Measurements from ENCODE around the gene IPO4. TPM values are rescaled to one million over a fixed set of nuclear protein-coding genes. Genes with fewer than 3 reads are reported as not detected.

Gene IPO4
- total RNA-seq, 1 donor from 2014 or later, result 80.3 TPM

GRCh38 chr14:24232121-24232644 is 43.6 kb upstream of the IPO4 start, which contains the start of gene NEDD8:
Gene NEDD8, minus strand, starts transcription at chr14:24232367. Its CDS starts 100 bp downstream, at chr14:24232267.
- Mint-ChIP-seq H3K36me3 (ENCODE audit: low read depth) (peaks cover 47% of the 10 kb centered on the region), H3K27me3 (no peaks in the 10 kb centered on the region), H3K4me1 (peaks cover 43% of the 10 kb centered on the region), H3K9me3 (no peaks in the 10 kb centered on the region), H3K27ac (peak within 1 kb of the TSS; percentile 94), H3K4me3 (peak within 1 kb of the TSS; percentile 99)
- ChIA-PET CTCF (no interaction called here), POLR2A (interaction anchor here (0.6 to 4.4 kb wide), 10 partner anchors 10 to 85 kb away, joined by 3 to 48 read pairs (median 6); partner anchors contain the start of genes CHMP4A, IRF9, MDP1 and PSME2)
- no peak for TF ChIP-seq CTCF (IDR thresholded peaks at IDR 0.05)
- ATAC-seq (ENCODE audit: low read depth), result peak; percentile 88
- DNase-seq, result no peak
- intact Hi-C loops (cut with micrococcal nuclease), result loop anchor here (1.0 to 5.0 kb wide), 9 partner anchors 10 to 199 kb away; partner anchors contain the start of genes DCAF11, DHRS1, IPO4 and MDP1

GRCh38 chr14:24231263-24232120 is 42.9 kb upstream of the IPO4 start:
- H3K9me3 Mint-ChIP-seq, result no peaks in the 10 kb centered on the region
- peaks cover 45% of the 10 kb centered on the region for H3K4me1 Mint-ChIP-seq
- intact Hi-C loops (cut with micrococcal nuclease), result loop anchor here (1.0 to 5.0 kb wide), 9 partner anchors 11 to 200 kb away; partner anchors contain the start of genes DCAF11, DHRS1, IPO4 and MDP1
- H3K27me3 Mint-ChIP-seq, result no peaks in the 10 kb centered on the region
- peak overlapping the region; percentile 99 for H3K4me3 Mint-ChIP-seq
- ChIA-PET CTCF (interaction anchor here (0.9 to 1.0 kb wide), 3 partner anchors 70 to 200 kb away, joined by 3 read pairs; no protein-coding TSS in a partner anchor), POLR2A (interaction anchor here (0.6 to 4.4 kb wide), 10 partner anchors 11 to 90 kb away, joined by 3 to 48 read pairs (median 7); partner anchors contain the start of genes CHMP4A, EMC9, IPO4 and IRF9)
- H3K36me3 Mint-ChIP-seq (ENCODE audit: low read depth), result peaks cover 44% of the 10 kb centered on the region
- no peak for TF ChIP-seq CTCF (IDR thresholded peaks at IDR 0.05)
- DNase-seq (no peak), ATAC-seq (ENCODE audit: low read depth) (no peak)
- H3K27ac Mint-ChIP-seq, result peak overlapping the region; percentile 94

- Mint-ChIP-seq H3K9me3 (no peaks in the 10 kb centered on the region), H3K4me3 (no peak overlapping the region), H3K27ac (no peak overlapping the region), H3K36me3 (ENCODE audit: low read depth) (peaks cover 36% of the 10 kb centered on the region), H3K4me1 (peaks cover 35% of the 10 kb centered on the region), H3K27me3 (no peaks in the 10 kb centered on the region)
- ChIA-PET POLR2A (interaction anchor here (0.6 to 1.5 kb wide), 4 partner anchors 10 to 71 kb away, joined by 3 to 6 read pairs (median 4); partner anchors contain the start of genes DHRS1 and NOP9), CTCF (interaction anchor here (1.9 kb wide), 1 partner anchor 103 kb away, joined by 4 read pairs; no protein-coding TSS in a partner anchor)
- no peak for DNase-seq
- intact Hi-C loops (cut with micrococcal nuclease), result no loop called here
- TF ChIP-seq CTCF (IDR thresholded peaks at IDR 0.05), result no peak
- ATAC-seq (ENCODE audit: low read depth), result no peak
Observed at GRCh38 chr14:24228902-24229301, 40.3 kb upstream of the IPO4 start.

- Mint-ChIP-seq H3K4me3 (no peak overlapping the region), H3K9me3 (no peaks in the 10 kb centered on the region), H3K27ac (no peak overlapping the region), H3K27me3 (no peaks in the 10 kb centered on the region), H3K36me3 (ENCODE audit: low read depth) (peaks cover 26% of the 10 kb centered on the region), H3K4me1 (peaks cover 19% of the 10 kb centered on the region)
- POLR2A ChIA-PET, result interaction anchor here (0.6 to 1.4 kb wide), 2 partner anchors 16 to 175 kb away, joined by 3 to 8 read pairs; partner anchors contain the start of gene TINF2
- CTCF ChIA-PET, result interaction anchor here (2.0 kb wide), 1 partner anchor 82 kb away, joined by 5 read pairs; the partner anchor contains the start of gene CIDEB
- DNase-seq (no peak), ATAC-seq (ENCODE audit: low read depth) (no peak)
- TF ChIP-seq CTCF (IDR thresholded peaks at IDR 0.05), result no peak
- intact Hi-C loops (cut with micrococcal nuclease), result no loop called here
Observed at GRCh38 chr14:24226473-24226872, 37.9 kb upstream of the IPO4 start.

Measured in activated B cell treated with CpG ODN at 0.5 μM for 24 hours (primary cell).